NOMO-1 treated with DMSO at 0.1 percent for 48 hours (cell line): ENCODE results near the gene CXCL6.

ENCODE experiments used
- DNase-seq: peaks from one replicate; lab custom pipeline; 2025; ENCODE audit not compliant: unreplicated experiment; lab: John Stamatoyannopoulos, UW

CXCL6 gene

DNA sequence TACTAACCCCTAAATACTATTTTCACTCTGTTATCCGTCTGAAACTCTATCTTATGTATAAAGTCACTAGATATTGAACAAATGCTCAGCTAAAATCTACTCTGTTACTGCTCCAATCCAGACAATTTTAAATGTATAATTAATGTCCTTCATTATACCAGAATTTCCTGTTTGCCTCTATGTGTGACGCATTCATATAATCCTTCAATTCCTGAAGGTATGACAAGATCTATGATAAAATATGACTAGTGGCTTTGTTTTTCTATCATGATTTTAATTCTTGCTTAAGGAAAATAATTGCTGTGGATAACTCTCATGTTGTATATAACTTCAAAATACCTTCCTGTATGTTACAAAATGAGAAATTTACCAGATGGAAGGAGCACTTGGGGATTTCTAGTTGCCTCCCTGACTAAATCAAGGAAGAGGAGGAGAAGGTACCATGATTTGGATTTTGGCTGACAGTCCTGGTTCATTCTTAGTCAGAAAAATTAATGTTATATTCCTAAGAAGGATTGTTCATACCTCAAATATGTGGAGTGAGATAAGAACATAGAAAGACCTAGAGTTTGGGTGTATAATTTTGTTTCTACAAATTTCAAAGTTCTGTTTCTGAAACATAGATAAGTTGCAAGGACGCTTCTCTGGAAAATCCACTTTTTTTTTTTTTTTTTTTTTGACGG lies 4.9 kb downstream of the CXCL6 start:
- no peak for DNase-seq

DNA sequence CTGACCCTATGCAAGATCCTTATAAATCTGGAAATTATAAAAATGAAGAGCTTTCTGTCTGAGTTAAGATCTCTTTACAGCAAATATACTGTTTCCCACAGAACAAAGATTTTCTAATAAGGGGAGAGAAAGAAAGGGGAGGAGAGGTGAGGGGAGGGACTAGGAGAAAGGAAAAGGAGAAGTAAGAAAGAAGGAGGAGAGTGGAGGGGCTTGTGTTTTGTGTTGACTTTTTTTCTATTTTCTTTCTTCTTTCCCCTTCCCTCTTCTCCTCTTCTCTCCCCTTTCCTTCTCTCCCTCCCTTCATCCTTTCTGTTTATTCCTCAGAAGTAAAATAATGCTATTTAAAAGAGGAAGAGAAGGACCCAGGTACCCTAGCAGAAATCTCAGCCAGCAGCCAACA lies 6.2 kb downstream of the CXCL6 start:
- no peak for DNase-seq

DNA sequence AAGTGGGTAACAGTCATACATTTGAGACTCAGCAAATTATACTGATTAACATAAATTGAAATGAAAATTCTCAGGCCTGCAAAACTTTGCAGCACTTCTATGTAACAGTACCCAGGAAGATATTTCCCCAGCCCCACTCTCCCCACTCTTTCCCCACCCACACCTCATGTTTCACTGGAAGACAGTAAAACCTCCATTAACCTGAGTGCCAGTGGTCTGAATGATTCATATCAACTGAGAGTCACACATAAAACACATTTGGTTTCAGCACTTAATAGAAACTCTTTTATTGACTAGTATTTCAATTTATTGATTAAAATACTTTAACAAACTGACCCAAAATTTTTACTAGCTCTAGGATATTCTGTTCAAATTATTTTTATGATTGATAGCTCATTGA lies 6.9 kb downstream of the CXCL6 start:
- DNase-seq = no peak

DNA sequence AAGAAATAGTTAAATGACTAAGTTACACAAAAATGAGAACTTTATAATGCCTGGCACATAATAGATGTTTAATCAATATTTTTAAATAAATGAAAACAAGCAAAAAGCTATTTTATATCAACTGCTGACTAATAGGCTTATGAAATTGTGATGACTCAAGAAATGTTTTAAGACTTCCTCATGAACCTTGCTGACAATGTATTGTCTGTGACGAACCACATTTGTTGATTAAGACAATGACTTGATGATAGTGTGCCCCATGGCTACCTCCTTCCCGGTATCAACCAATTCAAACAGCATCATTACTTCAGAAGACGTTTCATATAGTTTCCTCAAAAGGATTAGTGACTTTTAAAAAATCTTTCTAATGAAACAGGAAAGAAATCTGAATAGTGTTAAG lies 7.9 kb downstream of the CXCL6 start:
- DNase-seq = peak; percentile 72

DNA sequence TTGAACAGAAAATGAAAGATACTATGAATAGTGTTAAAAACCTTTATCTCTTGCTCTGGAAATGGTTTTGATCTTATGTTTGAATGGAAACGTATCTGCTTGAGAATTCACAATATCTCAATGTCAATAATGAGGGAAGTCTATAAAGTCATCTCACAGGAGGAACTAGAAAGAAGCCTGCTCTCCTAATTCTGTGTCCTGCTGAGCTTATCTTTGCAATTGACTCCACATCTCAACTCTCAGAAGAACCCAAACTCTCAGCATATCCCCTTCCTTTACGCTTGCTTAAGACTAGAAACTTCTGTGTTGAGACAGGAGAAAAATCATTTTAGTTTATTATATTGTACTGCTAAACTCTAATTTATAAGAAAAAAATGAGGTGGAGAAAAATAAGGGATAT lies 8.3 kb downstream of the CXCL6 start:
- DNase-seq = peak; percentile 16

DNA sequence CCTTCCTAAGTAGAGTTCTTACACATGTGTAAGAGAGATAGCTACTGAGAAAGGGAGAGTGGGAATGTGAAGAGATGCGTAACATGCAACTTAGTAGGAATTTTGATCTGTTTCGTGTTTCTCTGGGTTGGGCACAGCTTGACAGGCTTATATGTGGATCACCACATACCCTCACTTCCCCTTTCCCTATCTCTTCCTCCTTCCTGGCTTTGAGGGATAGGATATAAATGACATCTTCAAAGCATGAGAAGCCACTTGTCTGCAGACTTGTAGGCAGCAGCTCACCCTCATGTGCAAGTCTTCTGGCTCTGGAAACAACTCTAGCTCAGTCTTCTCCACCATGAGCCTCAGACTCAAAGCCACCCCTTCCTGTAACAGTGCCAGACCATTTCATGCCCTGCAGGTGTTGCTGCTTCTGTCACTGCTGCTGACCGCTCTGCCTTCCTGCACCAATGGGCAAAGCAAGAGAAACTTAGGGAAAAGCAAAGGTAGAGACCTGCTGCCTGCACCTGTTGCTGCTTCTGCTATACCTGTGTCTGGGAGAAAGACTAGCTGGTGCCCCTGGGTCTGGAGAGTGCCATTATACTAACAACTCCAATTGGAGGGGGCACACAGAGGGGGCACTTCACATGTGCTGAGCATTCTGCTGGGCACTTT lies 11.2 kb downstream of the CXCL6 start:
- peak; percentile 25 for DNase-seq

DNA sequence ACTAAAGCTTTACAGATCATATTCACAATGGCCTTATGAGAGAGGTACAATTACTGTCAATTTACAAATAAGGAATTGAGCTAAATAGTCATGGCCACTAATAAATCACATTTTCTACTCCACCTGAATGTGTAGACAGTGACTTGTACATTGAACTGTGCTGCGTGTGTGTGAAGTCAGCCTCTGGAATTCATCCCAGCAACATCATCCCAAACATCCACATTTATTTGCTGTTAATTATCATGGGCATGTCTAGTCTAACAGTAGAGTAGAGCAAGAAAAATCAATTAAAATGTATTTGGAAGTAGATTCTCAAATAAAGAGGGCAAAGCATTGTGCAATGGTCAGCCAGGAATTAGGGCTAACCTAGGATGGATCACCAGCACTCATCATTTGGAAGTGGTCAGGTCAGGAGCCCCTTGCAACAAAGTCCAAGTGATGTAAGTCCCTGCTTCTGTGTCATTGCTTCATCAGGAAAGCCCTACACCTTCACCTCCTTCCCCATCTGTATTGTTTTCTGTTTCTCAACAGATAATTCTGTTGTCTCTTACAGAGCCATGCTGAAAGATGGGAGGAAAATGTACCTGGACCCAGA lies 11.8 kb downstream of the CXCL6 start:
- no peak for DNase-seq

DNA sequence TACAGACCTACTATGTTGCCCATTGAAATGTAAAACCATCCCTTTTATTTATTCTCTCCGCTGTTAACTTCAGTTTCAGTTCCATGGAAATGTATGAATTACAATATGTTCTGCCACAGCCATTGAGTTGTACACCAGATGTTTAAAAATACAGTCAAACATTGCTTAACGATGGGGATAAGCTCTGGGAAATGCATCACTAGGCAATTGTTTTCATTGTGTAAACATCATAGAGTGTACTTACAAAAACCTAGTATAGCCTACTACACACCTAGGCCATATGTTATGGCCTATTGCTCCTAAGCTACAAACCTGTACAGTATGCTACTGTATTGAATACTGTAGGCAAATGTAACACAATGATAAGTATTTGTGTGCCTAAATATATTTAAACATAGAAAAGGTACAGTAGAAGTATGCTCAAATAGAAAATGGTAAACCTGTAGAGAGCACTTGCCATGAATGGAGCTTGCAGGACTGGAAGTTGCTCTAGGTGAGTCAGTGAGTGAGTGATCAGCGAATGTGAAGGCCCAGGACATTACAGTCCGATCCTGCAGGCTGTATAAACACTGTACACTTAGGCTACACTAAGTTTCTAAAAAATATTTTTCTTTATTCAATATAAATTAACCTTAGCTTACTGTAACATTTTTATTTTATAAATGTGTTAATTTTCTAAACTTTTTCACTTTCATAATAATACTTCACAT lies 13.9 kb downstream of the CXCL6 start:
- no peak for DNase-seq

DNA sequence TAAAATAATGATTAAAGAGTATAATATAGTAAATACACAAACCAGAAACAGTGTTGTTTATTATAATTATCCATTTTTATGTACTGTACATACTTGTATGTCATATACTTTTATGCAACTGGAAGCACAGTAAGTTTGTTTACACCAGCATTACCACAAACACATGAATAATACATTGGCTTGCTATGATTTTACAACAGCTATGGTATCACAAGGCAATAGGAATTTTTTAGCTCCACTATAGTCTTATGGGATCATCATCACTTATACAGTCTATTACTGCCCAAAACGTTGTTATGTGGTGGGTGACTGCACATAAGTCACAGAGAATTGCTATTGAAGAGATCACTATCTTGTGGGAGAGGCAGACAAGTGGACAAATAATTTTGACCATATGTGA lies 14.8 kb downstream of the CXCL6 start:
- no peak for DNase-seq

DNA sequence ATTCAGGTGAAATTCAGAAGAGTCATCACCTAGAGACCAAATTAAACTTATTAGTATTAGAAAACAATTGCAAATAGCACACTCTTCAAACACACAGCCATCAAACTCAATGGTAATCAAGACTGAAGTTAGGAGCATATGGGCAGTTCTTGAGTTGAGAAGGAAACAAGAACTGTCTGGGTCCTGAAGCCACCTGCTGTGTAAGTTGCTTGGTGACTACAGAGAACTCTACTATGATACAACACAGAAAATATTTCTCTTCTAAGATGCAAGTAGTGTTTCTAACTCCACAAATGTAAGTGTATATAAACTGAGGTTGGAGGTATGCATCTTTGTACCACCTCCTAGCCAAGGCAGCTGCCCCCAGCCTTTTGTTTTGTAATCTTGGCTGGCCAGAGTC lies 16.3 kb downstream of the CXCL6 start:
- DNase-seq = no peak

DNA sequence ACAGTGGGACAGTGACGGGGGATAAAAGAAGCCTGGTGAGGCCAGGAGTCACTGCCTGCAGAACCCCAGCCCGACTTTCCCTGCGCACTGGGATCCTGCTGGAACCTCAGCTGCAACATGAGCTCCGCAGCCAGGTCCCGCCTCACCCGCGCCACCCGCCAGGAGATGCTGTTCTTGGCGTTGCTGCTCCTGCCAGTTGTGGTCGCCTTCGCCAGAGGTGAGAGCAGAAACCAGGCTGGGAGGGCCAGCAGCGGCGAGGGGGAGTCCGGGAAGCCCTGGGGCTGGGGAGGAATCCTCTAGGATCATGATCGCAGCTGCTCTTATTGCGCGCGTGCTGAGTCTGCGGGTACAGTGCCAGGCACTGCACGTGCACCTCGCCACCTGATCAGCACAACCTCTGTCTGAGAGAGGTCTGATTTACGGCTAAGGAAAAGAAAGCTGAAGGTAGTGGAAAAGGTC lies 16.8 kb downstream of the CXCL6 start, which contains the start of gene PF4V1:
PF4V1 (plus strand) TSS at position 51 of the 459 bp plus-strand sequence; CDS start at position 118, 67 bp downstream.
- DNase-seq = no peak

DNA sequence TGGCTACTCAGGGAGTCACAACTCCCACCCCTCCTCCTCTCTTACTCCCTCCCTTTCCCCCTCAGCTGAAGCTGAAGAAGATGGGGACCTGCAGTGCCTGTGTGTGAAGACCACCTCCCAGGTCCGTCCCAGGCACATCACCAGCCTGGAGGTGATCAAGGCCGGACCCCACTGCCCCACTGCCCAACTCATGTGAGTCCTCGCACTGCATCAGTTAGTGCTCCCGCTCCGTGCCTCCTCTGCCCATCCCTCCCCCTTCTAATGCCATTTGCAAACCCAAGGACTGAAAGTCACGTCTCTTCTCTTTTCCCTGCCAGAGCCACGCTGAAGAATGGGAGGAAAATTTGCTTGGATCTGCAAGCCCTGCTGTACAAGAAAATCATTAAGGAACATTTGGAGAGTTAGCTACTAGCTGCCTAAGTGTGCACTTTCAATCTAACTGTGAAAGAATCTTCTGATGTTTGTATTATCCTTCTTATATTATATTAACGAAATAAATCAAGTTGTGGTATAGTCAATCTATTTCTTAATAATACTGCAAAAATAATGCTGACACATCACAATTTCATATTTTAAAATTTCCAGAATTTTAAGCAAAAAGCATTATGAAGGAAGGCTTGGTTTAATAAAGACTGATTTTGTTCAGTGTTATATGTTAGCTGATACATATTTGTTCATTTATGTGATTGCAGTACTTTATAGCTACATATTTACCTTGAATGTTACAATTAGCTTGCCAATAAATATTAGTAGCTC lies 17.4 kb downstream of the CXCL6 start:
- DNase-seq = no peak

DNA sequence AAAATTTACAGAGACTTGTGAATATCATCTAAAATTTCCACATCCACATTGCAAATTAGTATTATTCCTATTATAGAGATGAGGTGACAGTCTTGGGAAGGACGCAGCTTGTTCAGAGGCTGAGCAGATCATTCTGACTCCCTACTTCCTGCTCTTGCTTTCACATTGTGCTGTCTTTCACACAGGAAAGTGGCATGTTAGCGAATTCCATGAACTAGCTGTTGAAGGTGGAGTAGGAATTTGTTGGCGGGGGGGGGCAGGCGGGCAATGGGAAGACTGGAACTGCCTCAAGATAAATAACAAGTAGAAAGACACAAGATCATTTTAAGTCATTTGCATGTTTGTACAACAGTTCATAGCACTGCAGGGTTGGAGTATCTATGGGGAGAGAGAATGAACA lies 18.9 kb downstream of the CXCL6 start:
- no peak for DNase-seq

DNA sequence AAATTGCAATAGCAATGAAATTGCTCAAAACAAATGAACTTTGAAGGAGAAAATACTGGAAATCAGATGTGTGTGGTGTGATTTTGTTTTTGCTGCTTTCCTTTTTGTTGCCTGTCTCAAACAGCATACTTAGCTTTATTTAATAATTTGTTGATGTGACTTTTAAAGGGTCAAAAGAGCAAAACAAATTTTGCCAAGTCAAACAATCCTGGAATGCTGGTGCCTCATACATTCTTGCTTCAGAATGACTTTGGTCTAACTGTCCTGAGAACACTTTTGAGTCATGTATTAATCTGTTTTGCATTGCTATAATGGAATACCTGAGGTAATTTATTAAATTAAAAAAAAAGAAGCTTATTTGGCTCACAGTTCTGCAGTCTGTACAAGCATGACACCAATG lies 20.0 kb downstream of the CXCL6 start:
- no peak for DNase-seq

DNA sequence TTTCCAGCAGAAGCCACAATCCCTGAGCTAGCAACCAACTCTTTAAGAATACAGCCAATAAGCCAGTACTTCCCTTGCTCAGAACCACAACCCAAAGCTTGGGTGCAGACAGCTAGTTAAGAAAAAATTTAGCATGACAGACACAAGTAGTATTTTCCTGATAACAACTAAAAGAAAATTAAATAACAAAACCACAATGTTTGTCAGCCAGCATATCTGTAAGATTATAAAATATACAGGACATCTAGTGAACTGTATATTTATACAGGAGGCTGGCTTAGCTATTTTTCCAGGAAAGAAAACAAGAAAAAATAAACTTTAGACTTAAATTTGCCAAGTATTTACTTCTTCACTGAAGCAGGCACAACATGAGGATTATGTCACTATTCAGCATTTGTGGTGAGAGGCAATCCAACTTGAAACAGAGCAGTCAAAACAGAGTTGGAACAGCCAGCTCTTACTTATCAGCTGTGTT lies 23.2 kb downstream of the CXCL6 start:
- DNase-seq = no peak

DNA sequence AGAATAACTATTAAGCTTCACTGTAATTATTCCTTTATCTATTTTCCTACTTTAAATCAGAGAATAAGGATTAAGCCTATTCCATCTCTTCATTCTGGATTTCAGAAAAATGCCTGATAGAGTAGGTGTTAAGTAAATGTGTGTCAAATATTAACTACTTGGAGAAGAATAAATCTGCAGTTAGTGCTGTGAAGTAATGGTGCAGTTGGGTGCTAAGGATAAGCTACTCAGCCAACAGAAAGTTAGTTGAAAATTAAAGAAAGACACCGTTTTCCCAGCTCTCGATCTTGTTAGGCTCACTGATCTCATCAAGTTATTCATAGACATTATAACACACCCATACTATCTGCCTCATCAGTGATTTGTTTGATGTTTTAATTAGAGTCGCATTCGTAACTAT lies 23.7 kb downstream of the CXCL6 start:
- DNase-seq = no peak

DNA sequence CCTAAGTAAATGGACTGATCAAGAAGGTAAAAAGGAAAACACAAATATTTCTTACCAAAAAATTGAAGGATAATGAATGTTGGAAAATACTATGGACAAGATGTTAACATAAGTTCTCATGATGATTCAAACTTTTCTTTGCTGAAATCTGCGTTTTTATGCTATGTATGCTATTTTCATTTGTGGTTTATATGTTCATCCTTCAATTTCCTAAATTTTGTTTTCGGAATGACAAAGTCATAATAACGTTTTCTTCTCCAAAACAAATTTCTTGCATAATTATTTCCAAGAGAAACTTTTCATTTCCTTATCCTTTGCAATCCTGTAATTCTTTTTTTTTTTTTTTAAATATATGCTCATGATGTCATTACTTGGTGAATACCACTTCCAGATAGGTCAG lies 24.4 kb downstream of the CXCL6 start:
- no peak for DNase-seq

DNA sequence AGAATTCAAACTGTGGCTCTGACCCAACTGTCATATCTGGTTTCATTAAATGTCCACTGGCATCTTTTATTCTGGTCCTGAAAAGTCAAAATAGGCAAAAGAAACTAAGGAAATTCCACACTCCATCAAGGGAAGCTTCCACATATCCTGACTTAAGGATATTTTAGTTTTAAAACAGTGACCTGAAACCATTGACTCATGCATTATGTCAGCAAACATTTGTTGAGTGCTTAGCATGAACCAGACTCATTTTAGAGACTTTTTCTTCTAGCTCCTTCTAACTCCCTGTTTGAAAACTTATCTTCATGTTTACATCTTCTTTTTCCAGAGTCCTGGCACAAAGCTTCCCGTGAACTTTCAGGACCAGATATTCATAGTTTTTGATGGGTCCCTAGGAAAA lies 25.8 kb downstream of the CXCL6 start:
- no peak for DNase-seq

DNA sequence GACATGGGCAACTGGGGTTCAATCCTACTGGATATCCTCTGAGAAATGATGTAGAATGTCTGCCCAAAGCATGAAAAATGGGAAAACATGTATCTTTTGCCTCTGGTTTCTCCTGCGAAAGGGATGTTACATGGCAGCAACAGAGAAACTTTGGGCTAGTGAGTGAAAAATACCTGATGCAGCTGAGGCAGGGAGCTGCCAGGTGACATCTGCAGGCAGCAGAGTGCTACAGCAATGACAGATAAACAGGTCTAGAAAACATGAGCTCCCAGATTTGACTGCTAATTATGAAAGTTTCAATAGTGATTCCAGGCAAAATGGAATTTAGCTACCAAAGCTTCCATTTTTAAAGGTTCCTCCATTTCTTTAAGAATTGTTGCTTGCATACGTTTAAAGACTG lies 27.9 kb downstream of the CXCL6 start:
- no peak for DNase-seq

DNA sequence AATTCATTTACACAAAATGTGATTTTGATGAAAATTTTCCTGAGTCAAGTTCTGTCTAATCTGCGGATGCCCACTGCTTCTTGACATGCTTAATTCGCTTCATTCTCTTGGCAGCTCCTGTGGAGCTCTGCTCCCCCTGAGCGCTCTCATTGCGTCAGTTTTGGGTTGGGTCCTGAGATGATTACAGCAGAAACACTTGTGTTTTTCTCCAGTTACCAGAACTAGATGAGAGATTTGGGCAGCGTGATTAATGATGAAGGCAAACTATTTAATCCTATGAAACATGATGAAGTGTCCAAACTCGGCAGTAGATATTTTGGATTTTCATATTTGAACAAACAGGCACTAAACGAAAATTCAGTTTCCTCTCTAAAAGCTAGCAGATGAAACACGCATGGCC lies 28.5 kb downstream of the CXCL6 start:
- no peak for DNase-seq
